ENCODE results near the gene INPPL1.
A peak's percentile ranks its signal among the peaks of the same experiment; 100 is the strongest.

The INPPL1 gene

DNA sequence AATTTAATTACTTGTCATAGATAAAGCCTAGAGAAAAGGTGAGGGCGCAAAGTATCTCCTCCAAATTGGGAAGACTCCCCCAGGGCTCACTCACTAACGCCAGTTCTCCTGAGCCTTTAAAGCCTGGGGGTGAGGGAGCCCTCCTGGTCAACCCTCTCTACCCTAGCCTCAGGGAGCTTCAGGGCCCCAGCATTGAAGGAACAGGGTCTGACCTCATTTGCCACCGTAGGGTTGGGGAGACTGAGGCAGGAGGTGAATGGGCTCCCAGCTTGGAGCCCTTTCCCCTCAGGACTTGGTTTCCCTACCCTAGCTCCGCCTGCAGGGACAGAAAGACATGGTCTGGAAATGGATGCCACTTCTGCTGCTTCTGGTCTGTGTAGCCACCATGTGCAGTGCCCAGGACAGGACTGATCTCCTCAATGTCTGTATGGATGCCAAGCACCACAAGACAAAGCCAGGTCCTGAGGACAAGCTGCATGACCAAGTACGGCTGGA, 6.3 kb upstream of the INPPL1 start:
- TF ChIP-seq, protein P1, sequence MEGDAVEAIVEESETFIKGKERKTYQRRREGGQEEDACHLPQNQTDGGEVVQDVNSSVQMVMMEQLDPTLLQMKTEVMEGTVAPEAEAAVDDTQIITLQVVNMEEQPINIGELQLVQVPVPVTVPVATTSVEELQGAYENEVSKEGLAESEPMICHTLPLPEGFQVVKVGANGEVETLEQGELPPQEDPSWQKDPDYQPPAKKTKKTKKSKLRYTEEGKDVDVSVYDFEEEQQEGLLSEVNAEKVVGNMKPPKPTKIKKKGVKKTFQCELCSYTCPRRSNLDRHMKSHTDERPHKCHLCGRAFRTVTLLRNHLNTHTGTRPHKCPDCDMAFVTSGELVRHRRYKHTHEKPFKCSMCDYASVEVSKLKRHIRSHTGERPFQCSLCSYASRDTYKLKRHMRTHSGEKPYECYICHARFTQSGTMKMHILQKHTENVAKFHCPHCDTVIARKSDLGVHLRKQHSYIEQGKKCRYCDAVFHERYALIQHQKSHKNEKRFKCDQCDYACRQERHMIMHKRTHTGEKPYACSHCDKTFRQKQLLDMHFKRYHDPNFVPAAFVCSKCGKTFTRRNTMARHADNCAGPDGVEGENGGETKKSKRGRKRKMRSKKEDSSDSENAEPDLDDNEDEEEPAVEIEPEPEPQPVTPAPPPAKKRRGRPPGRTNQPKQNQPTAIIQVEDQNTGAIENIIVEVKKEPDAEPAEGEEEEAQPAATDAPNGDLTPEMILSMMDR (IDR thresholded peaks at IDR 0.05; ENCODE audit: low read length, missing control alignments): no peak
- H3K4me3 ChIP-seq (replicated peaks; ENCODE audit: low read depth, low read length): no peak overlapping the region
- DNase-seq (ENCODE audit: low read depth): no peak

GRCh38 chr11:72220696-72221363, 3.7 kb upstream of the INPPL1 start:
- no peak for DNase-seq (ENCODE audit: low read depth)
- no peak overlapping the region for H3K4me3 ChIP-seq (replicated peaks; ENCODE audit: low read depth, low read length)
- TF ChIP-seq, protein P1 (IDR thresholded peaks at IDR 0.05; ENCODE audit: low read length, missing control alignments): no peak

DNA sequence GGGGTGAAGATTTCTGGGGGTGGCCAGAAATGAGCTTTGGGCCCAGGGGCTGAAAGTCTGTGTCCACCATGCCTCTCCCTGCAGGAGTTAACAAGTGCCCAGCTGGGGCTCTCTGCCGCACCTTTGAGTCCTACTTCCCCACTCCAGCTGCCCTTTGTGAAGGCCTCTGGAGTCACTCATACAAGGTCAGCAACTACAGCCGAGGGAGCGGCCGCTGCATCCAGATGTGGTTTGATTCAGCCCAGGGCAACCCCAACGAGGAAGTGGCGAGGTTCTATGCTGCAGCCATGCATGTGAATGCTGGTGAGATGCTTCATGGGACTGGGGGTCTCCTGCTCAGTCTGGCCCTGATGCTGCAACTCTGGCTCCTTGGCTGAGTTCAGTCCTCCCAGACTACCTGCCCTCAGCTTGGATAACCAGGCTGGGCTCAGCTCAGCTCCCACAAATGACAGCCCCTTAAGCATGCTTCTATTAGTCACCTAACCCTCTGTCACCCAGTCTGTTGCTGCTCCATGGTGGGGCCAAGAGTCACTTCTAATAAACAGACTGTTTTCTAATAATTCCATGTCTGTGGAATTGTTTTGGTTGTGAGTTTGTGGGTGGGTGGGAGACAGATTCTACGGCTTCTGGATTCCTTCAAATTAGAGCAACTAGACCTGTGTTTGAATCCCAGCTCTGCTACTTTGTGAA, 3.0 kb upstream of the INPPL1 start:
- DNase-seq (ENCODE audit: low read depth): no peak
- H3K4me3 ChIP-seq (replicated peaks; ENCODE audit: low read depth, low read length): no peak overlapping the region
- TF ChIP-seq, protein P1 (IDR thresholded peaks at IDR 0.05; ENCODE audit: low read length, missing control alignments): no peak

DNA sequence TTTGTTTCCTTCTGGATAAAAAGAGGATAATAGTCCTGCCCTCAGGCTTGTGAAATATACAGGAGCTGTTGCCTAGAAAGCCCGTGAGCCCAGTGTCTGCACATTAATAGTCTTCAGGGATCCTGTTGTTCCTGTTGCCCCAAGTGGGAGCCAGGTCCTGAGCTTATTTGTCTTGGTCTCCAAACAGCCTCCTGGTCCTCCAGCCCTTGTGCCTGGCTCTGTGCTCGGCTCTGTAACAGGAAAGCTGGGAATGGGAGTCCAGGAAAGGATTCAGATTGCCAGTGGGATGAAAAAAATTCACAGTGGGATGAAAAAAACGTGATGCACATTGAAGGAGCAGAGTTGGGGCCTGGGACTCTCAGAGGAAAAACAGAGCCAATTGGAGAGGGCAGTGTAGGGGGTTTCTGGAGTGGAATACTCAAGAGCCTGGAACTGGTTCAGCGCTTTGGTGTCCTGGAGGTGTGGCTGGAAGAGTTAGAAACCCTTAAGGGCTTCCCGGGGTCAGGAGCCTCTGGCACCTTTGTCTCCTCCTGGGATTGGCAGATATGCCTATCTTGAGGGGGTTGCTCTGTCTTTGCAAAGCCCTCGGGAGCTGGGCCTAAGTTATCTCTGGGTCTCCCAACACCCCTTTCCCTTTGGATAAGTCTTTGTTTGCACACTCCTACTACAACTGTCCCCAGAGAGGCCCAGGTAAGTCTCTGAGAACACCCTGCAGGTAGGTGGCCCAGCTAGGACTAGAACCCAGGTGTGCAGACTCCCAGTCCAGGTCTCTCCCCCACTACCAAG, 2.3 kb upstream of the INPPL1 start:
- peak overlapping the region; percentile 96 for H3K4me3 ChIP-seq (replicated peaks; ENCODE audit: low read depth, low read length)
- TF ChIP-seq, protein P1 (IDR thresholded peaks at IDR 0.05; ENCODE audit: low read length, missing control alignments): no peak
- DNase-seq (ENCODE audit: low read depth): no peak

DNA sequence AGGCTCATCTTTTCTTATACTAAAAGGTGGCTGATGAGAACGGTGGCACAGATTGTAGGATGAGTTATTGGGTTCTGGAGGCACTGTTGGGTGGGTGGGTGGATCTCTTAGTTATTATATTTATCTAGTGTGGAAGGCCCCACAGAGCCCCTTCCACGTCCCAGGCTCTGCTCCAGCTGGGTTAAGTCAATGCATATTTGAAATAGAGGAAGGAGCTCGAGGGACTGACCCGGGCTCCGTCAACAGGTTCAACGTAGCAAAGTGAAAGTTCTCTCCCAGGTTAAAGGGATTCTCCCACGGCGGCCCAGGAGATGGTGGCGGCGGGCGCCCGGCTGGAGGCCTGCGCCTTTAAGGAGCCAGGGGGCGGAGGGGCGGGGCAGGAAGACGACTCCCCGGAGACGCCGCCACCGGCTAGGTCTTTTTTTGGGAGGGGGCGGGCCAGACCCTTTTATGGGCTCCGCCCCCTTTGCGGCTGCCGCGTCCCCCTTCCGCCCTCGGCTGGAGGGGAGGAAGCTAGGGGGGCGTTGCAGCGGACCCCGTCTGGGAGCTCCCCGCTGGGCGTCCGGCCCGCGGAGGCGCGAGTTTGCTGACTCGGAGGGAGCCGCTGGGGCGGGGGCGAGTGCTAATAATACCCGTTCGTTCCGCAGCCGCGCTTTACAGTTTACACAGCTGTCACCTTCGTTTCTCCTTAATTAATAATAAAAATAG, 1.5 kb upstream of the INPPL1 start:
- TF ChIP-seq, protein P1 (IDR thresholded peaks at IDR 0.05; ENCODE audit: low read length, missing control alignments): peak; percentile 13
- peak; percentile 91 for DNase-seq (ENCODE audit: low read depth)
- H3K4me3 ChIP-seq (replicated peaks; ENCODE audit: low read depth, low read length): peak overlapping the region; percentile 96
